Gastroesophageal sphincter (tissue), 3 donors: ENCODE data around the gene MAP3K10.

Experiments
- POLR2A ChIP-seq, 2 donors: fragments of 450-650 bp; IDR thresholded peaks; one replicate each; pipeline ENCODE4 v1.6.1; 2017; ENCODE audit warnings: antibody characterized with exemption in 2 of 2, mild to moderate bottlenecking in 2 of 2, moderate library complexity in 1 of 2
- POLR2AphosphoS5 ChIP-seq: sonication (generic); formaldehyde crosslinking; IDR thresholded peaks from one replicate; pipeline ENCODE4 v1.6.1; 2017; ENCODE audit warnings: antibody characterized with exemption
- TF ChIP-seq, protein P1 (sequence below), 4 experiments: fragments of 200-600 bp in 2 of 4; fragments of 450-650 bp in 2 of 4; sonication (generic) in 1 of 4; IDR thresholded peaks; one replicate each; pipeline ENCODE4 v1.5.1; 2017 to 2019; ENCODE audit warnings: antibody characterized with exemption in 4 of 4, mild to moderate bottlenecking in 2 of 4, moderate library complexity in 2 of 4

DNA sequence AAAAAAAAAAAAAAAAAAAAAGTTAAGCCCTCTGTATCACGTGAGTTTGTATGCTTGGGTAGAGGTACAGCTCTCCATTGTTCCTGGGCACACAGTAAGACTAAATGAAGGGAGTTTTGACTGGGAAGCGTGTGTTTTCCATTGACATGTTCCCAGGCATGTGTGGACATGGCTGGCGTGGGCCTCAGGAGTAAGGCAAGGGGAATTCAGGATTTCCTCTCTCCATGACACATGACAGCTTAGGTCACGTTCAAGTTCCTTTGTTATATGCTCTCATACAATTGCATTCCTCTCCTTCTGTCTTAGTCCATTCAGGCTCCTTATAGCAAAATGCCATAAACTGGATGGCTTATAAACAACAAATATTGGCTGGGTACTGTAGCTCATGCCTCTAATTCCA lies 17.1 kb upstream of the MAP3K10 start:
- TF ChIP-seq, protein P1, sequence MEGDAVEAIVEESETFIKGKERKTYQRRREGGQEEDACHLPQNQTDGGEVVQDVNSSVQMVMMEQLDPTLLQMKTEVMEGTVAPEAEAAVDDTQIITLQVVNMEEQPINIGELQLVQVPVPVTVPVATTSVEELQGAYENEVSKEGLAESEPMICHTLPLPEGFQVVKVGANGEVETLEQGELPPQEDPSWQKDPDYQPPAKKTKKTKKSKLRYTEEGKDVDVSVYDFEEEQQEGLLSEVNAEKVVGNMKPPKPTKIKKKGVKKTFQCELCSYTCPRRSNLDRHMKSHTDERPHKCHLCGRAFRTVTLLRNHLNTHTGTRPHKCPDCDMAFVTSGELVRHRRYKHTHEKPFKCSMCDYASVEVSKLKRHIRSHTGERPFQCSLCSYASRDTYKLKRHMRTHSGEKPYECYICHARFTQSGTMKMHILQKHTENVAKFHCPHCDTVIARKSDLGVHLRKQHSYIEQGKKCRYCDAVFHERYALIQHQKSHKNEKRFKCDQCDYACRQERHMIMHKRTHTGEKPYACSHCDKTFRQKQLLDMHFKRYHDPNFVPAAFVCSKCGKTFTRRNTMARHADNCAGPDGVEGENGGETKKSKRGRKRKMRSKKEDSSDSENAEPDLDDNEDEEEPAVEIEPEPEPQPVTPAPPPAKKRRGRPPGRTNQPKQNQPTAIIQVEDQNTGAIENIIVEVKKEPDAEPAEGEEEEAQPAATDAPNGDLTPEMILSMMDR (IDR thresholded peaks at IDR 0.05): no peak
- TF ChIP-seq POLR2A (IDR thresholded peaks at IDR 0.05) (no peak), POLR2AphosphoS5 (no peak)
